Measurements from ENCODE around the gene ANKRD24.
A peak's percentile ranks its signal among the peaks of the same experiment; 100 is the strongest.

The ANKRD24 gene

GRCh38 chr19:4197625-4198466 is 15.4 kb downstream of the ANKRD24 start (continued):
- peak; percentile 40; the same call in 1 of the 2 replicates for TF ChIP-seq ZEB2 (tag by site-specific recombination; IDR thresholded peaks at IDR 0.05)
- TF ChIP-seq ZNF398 (tag by site-specific recombination; IDR thresholded peaks at IDR 0.05): no peak
- 0 out of 2 replicates have a peak, but pooled peaks have one; percentile 15 for TF ChIP-seq KLF9 (tag by site-specific recombination; IDR thresholded peaks at IDR 0.05; ENCODE audit: low read depth)
- TF ChIP-seq ZSCAN16 (tag by site-specific recombination; IDR thresholded peaks at IDR 0.05): peak; percentile 94
- no peak for TF ChIP-seq ZNF626 (tag by site-specific recombination; IDR thresholded peaks at IDR 0.05)
- TF ChIP-seq ZNF555 (tag by site-specific recombination; conservative IDR thresholded peaks at IDR 0.05): no peak
- peak; percentile 58 for TF ChIP-seq ZBTB8A (tag by site-specific recombination; IDR thresholded peaks at IDR 0.05)
- no peak for TF ChIP-seq ZNF433 (tag by site-specific recombination; IDR thresholded peaks at IDR 0.05; ENCODE audit: low read depth)
- TF ChIP-seq SCRT1 (tag by site-specific recombination; IDR thresholded peaks at IDR 0.05; ENCODE audit: borderline replicate concordance): no peak
- TF ChIP-seq ZNF366 (tag by site-specific recombination; conservative IDR thresholded peaks at IDR 0.05): peak; percentile 99
- peak; percentile 55; the same call in 1 of the 2 replicates for TF ChIP-seq KLF17 (tag by site-specific recombination; IDR thresholded peaks at IDR 0.05)
- TF ChIP-seq SP2 (tag by site-specific recombination; IDR thresholded peaks at IDR 0.05): 0 out of 2 replicates have a peak, but pooled peaks have one; percentile 14
- no peak for TF ChIP-seq ZNF560 (tag by site-specific recombination; IDR thresholded peaks at IDR 0.05; ENCODE audit: borderline replicate concordance)
- TF ChIP-seq, protein P1, sequence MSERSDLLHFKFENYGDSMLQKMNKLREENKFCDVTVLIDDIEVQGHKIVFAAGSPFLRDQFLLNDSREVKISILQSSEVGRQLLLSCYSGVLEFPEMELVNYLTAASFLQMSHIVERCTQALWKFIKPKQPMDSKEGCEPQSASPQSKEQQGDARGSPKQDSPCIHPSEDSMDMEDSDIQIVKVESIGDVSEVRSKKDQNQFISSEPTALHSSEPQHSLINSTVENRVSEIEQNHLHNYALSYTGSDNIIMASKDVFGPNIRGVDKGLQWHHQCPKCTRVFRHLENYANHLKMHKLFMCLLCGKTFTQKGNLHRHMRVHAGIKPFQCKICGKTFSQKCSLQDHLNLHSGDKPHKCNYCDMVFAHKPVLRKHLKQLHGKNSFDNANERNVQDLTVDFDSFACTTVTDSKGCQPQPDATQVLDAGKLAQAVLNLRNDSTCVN (tag by site-specific recombination; optimal IDR thresholded peaks at IDR 0.05): peak; percentile 68
- no peak for TF ChIP-seq ZNF623 (tag by site-specific recombination; IDR thresholded peaks at IDR 0.05)
- TF ChIP-seq ZXDB (tag by site-specific recombination; IDR thresholded peaks at IDR 0.05): peak; percentile 48
- TF ChIP-seq, protein P2, sequence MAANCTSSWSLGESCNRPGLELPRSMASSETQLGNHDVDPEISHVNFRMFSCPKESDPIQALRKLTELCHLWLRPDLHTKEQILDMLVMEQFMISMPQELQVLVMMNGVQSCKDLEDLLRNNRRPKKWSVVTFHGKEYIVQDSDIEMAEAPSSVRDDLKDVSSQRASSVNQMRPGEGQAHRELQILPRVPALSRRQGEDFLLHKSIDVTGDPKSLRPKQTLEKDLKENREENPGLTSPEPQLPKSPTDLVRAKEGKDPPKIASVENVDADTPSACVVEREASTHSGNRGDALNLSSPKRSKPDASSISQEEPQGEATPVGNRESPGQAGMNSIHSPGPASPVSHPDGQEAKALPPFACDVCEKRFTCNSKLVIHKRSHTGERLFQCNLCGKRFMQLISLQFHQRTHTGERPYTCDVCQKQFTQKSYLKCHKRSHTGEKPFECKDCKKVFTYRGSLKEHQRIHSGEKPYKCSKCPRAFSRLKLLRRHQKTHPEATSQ (tag by site-specific recombination; IDR thresholded peaks at IDR 0.05): peak; percentile 71; the same call in 1 of the 2 replicates
- peak; percentile 18; the same call in 1 of the 2 replicates for TF ChIP-seq ZNF664 (tag by site-specific recombination; IDR thresholded peaks at IDR 0.05)
- no peak for TF ChIP-seq ZNF140 (tag by site-specific recombination; IDR thresholded peaks at IDR 0.05)
- TF ChIP-seq ZNF121 (tag by site-specific recombination; IDR thresholded peaks at IDR 0.05): no peak
- TF ChIP-seq, protein P3, sequence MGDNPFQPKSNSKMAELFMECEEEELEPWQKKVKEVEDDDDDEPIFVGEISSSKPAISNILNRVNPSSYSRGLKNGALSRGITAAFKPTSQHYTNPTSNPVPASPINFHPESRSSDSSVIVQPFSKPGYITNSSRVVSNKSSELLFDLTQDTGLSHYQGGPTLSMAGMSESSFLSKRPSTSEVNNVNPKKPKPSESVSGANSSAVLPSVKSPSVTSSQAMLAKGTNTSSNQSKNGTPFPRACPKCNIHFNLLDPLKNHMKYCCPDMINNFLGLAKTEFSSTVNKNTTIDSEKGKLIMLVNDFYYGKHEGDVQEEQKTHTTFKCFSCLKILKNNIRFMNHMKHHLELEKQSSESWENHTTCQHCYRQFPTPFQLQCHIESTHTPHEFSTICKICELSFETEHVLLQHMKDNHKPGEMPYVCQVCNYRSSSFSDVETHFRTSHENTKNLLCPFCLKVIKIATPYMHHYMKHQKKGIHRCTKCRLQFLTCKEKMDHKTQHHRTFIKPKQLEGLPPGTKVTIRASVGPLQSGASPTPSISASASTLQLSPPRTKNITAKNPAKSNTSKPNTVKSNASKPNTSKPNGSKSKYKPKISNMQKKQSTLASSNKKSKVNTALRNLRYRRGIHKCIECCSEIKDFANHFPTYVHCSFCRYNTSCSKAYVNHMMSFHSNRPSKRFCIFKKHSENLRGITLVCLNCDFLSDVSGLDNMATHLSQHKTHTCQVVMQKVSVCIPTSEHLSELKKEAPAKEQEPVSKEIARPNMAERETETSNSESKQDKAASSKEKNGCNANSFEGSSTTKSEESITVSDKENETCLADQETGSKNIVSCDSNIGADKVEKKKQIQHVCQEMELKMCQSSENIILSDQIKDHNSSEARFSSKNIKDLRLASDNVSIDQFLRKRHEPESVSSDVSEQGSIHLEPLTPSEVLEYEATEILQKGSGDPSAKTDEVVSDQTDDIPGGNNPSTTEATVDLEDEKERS (tag by site-specific recombination; IDR thresholded peaks at IDR 0.05): 0 out of 2 replicates have a peak, but pooled peaks have one; percentile 43
- TF ChIP-seq ZNF133 (tag by site-specific recombination; IDR thresholded peaks at IDR 0.05): no peak
- TF ChIP-seq, protein P4, sequence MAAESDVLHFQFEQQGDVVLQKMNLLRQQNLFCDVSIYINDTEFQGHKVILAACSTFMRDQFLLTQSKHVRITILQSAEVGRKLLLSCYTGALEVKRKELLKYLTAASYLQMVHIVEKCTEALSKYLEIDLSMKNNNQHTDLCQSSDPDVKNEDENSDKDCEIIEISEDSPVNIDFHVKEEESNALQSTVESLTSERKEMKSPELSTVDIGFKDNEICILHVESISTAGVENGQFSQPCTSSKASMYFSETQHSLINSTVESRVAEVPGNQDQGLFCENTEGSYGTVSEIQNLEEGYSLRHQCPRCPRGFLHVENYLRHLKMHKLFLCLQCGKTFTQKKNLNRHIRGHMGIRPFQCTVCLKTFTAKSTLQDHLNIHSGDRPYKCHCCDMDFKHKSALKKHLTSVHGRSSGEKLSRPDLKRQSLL (tag by site-specific recombination; IDR thresholded peaks at IDR 0.05): no peak
- no peak for TF ChIP-seq SCRT2 (tag by site-specific recombination; IDR thresholded peaks at IDR 0.05)
- TF ChIP-seq YY2 (tag by site-specific recombination; IDR thresholded peaks at IDR 0.05): 0 out of 2 replicates have a peak, but pooled peaks have one; percentile 30
